Thymus (tissue), 11 donors: ENCODE measurements around the gene HOXC10. TPM values are rescaled to one million over a fixed set of nuclear protein-coding genes. Genes with fewer than 3 reads are reported as not detected.

ENCODE experiments used
- DNase-seq, 9 donors: peaks; one replicate each; pipeline ENCODE4 v3.0.0-alpha.2; 2013; ENCODE audit warnings: low spot score in 9 of 9, low read depth in 6 of 9, missing footprints in 1 of 9
- H3K27ac ChIP-seq, 2 donors: one replicate each; pipeline ENCODE4 v1.5.1; 2013; ENCODE audit warnings: control low read depth in 1 of 2, low read depth in 1 of 2, low read length in 1 of 2, mild to moderate bottlenecking in 1 of 2, moderate library complexity in 1 of 2
- H3K27me3 ChIP-seq, 2 donors: one replicate each; pipeline ENCODE4 v1.5.1; 2013; ENCODE audit warnings: low read length in 1 of 2; ENCODE audit not compliant: control insufficient read depth in 2 of 2, insufficient read depth in 1 of 2
- H3K36me3 ChIP-seq, 2 donors: one replicate each; pipeline ENCODE4 v1.5.1; 2013; ENCODE audit warnings: low read length in 1 of 2, mild to moderate bottlenecking in 1 of 2, moderate library complexity in 1 of 2; ENCODE audit not compliant: control insufficient read depth in 2 of 2, insufficient read depth in 2 of 2
- H3K4me1 ChIP-seq, 2 donors: one replicate each; pipeline ENCODE4 v1.5.1; 2013; ENCODE audit warnings: low read length in 2 of 2; ENCODE audit not compliant: control insufficient read depth in 2 of 2, insufficient read depth in 2 of 2
- H3K4me3 ChIP-seq, 2 donors: one replicate each; pipeline ENCODE4 v1.5.1; 2013; ENCODE audit warnings: low read length in 2 of 2, control low read depth in 1 of 2, mild to moderate bottlenecking in 1 of 2
- H3K9me3 ChIP-seq, 2 donors: one replicate each; pipeline ENCODE4 v1.5.1; 2013; ENCODE audit warnings: low read length in 1 of 2, mild to moderate bottlenecking in 1 of 2; ENCODE audit not compliant: control insufficient read depth in 2 of 2, insufficient read depth in 1 of 2
- WGBS: extraction: QIAGEN DNeasy Blood & Tissue Kit; methylation state at CpG from one replicate; pipeline ENCODE4 v1.1.7; 2013; 5-methylcytosine and 5-hydroxymethylcytosine counted together
- polyA plus RNA-seq: library from polyadenylated mRNA; stranded (reverse); fragments of 200-250 nt; gene quantifications from one replicate; pipeline ENCODE4 v1.2.3, GENCODE V29; 2013
- total RNA-seq: library from RNA; stranded (reverse); fragments of 120-200 nt; gene quantifications from one replicate; pipeline ENCODE4 v1.2.4, GENCODE V29; 2013
- donor health status: healthy.

Gene HOXC10
- total and polyA plus RNA-seq, 2 donors = 0.14 TPM; not detected in 1

DNA sequence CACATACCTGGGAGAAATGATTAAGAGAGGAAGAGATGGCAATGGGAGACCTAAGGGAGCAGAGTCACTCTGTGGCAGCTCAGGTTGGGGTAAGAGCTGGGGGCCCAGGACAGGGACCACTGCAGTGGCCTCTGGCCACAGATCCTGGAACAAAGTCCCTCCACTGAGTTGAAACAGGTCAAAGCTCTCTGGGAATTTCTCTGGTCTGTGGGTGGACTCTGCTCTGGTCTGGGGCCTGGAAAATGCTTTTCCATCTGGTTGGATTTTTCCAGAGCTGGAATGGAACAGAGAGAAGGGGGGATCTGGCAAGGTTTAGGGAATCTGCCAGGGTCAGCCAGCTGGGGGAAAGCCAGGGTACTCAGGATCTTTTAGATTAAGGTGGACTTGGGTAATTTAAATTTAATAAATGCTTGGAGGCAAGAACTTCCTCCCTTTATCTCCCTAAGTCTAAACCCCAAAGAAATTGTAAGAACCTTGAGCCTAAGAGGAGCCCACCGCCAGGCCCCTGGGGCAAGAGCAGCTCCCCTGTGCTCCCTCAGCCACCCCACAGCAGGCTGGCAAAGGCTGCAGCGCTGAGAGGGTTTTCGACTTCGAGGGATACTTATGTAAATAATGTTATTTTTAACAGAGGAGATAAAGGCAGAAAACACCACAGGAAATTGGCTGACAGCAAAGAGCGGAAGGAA lies 3.7 kb downstream of the HOXC10 start:
- DNase-seq = no peak
- Histone ChIP-seq H3K4me1 (peaks cover 2 to 4% of the 10 kb centered on the region in 2 donors), H3K36me3 (no peaks in the 10 kb centered on the region), H3K4me3 (no peak overlapping the region), H3K27ac (no peak overlapping the region), H3K9me3 (peaks cover 4 to 6% of the 10 kb centered on the region in 2 donors), H3K27me3 (peaks cover 94 to 100% of the 10 kb centered on the region in 2 donors)
- WGBS = 5% methylated on average over 5 of the region's 5 CpGs

DNA sequence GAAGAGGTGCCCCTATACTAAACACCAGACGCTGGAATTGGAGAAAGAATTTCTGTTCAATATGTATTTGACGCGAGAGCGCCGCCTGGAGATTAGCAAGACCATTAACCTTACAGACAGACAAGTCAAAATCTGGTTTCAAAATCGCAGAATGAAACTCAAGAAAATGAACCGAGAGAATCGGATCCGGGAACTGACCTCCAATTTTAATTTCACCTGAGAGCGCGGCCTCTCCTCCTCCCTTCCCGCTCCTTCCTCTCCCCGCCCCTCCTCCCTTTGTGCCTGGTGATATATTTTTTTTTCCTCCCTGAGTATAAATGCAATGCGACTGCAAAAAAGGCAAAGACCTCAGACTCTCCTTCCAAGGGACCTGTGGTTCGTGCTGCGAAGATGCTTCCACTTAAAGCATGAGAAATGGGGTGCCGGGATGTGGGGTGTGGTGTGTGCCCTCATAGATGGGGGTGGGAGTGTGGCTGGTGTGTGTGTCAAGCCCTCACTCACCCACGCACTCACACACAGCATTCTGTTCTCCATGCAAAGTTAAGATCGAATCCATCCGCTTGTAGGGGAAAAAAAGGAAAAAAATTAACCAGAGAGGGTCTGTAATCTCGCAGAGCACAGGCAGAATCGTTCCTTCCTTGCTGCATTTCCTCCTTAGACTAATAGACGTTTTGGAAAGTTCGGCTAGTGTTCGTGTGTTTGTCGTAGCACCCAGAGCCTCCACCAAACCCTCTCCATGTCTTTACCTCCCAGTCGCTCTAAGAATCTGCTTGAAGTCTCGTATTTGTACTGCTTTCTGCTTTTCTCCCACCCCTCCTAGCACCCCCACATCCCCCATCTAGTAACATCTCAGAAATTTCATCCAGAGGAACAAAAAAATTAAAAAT lies 4.5 kb downstream of the HOXC10 start:
- Histone ChIP-seq H3K27me3 (peaks cover 90 to 100% of the 10 kb centered on the region in 2 donors), H3K36me3 (no peaks in the 10 kb centered on the region), H3K4me3 (no peak overlapping the region), H3K9me3 (peaks cover 4 to 9% of the 10 kb centered on the region in 2 donors), H3K4me1 (peaks cover 2 to 4% of the 10 kb centered on the region in 2 donors), H3K27ac (no peak overlapping the region)
- peak in 1 of 9 donors; percentile 46 for DNase-seq
- WGBS = 5% methylated on average over 28 of the region's 28 CpGs

DNA sequence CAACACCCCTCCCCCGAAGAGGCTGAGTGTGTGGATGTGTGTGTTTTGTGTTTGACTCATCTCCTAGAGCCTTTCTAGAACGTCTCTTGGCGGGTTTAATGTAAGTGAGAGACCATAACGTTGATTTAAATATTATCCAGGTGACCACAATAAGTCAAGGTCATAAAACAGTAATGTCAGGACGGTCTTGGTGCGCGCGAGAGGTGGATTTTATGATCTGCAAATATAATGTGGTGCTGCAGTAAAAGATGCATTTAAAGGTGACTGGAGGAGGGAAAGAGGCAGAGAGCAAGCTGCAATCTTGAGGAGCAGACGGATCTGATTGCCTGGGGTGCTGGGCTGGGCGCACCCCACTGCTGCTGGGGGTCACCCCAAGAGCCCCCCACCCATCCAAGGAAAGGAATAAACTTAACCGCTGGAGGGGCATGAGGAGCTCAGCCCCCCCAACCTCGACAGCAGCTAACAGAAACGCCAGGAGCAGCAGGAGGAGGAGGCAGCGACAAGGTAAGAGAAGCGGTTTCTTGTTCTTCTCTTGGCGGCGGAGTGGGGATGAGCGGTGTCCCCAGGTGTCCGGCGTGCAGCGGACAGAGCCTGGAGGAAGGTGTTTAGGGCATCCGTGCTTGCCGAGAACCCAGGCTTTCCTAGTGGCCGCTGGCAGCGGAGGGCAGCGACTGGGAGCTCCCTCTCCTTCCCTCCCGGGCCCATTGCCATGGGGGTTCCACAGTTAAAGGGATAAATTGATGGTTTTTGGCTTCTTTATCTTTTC lies 5.5 kb downstream of the HOXC10 start:
- 11% methylated on average over 27 of the region's 27 CpGs for WGBS
- no peaks in the 10 kb centered on the region for H3K36me3 ChIP-seq
- H3K27me3 ChIP-seq = peaks cover 90 to 100% of the 10 kb centered on the region in 2 donors
- no peak overlapping the region for H3K4me3 ChIP-seq
- peaks cover 3 to 14% of the 10 kb centered on the region in 2 donors for H3K9me3 ChIP-seq
- H3K4me1 ChIP-seq = peaks cover 0 to 10% of the 10 kb centered on the region in 2 donors
- H3K27ac ChIP-seq = no peak overlapping the region
- no peak for DNase-seq

DNA sequence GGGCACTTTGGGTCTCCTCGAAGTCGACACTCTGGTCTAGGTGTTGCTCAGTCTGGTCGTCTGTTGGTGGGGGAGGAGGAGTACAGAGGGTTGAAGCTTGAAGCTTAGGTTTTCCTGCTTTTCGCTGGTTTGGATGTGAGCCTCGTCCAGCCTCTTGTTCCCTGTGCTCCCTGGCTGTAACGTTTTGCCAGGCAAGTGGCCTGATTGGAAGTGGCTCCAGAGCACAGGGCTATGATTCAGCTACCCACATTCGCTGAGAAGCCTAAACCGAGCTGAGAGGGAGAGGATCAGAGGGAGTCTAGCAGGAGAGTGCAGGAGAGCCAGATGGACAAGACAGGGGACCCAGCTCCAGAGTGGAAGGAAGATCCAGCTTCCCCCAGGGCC lies 6.1 kb downstream of the HOXC10 start:
- no peak for DNase-seq
- H3K4me1 ChIP-seq = peaks cover 0 to 12% of the 10 kb centered on the region in 2 donors
- WGBS = 3% methylated on average over 8 of the region's 8 CpGs
- H3K9me3 ChIP-seq = peaks cover 1 to 14% of the 10 kb centered on the region in 2 donors
- H3K27ac ChIP-seq = no peak overlapping the region
- H3K4me3 ChIP-seq = no peak overlapping the region
- no peaks in the 10 kb centered on the region for H3K36me3 ChIP-seq
- peaks cover 89 to 100% of the 10 kb centered on the region in 2 donors for H3K27me3 ChIP-seq

GRCh38 chr12:53992377-53992889 lies 7.5 kb downstream of the HOXC10 start:
- peaks cover 1 to 24% of the 10 kb centered on the region in 2 donors for H3K9me3 ChIP-seq
- no peak overlapping the region for H3K4me3 ChIP-seq
- 28% methylated on average over 7 of the region's 7 CpGs for WGBS
- H3K4me1 ChIP-seq = peaks cover 0 to 16% of the 10 kb centered on the region in 2 donors
- H3K27me3 ChIP-seq = peaks cover 88 to 100% of the 10 kb centered on the region in 2 donors
- no peak overlapping the region for H3K27ac ChIP-seq
- H3K36me3 ChIP-seq = no peaks in the 10 kb centered on the region
- no peak for DNase-seq

GRCh38 chr12:53993162-53994008 lies 8.4 kb downstream of the HOXC10 start:
- Histone ChIP-seq H3K4me1 (peaks cover 0 to 16% of the 10 kb centered on the region in 2 donors), H3K9me3 (peaks cover 1 to 24% of the 10 kb centered on the region in 2 donors), H3K27me3 (peaks cover 87 to 100% of the 10 kb centered on the region in 2 donors), H3K36me3 (no peaks in the 10 kb centered on the region), H3K27ac (no peak overlapping the region), H3K4me3 (no peak overlapping the region)
- DNase-seq = no peak
- 32% methylated on average over 18 of the region's 18 CpGs for WGBS

DNA sequence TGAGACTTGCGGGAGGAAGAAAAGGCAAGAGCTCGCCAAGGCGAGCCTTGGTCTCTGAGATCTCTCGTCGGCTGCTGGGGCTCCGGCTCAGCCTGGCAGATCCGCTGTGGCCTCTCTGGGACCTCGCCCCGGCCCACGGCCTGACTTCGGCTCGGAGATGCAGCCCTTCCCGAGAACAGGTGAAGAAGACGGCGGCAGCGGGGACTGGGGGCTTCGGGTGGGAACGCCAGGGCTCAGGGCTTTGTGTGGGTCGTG lies 9.0 kb downstream of the HOXC10 start:
- Histone ChIP-seq H3K36me3 (no peaks in the 10 kb centered on the region), H3K27ac (no peak overlapping the region), H3K27me3 (peaks cover 86 to 100% of the 10 kb centered on the region in 2 donors), H3K4me3 (no peak overlapping the region), H3K4me1 (peaks cover 0 to 14% of the 10 kb centered on the region in 2 donors), H3K9me3 (peaks cover 1 to 24% of the 10 kb centered on the region in 2 donors)
- WGBS = 7% methylated on average over 19 of the region's 19 CpGs
- DNase-seq = no peak

DNA sequence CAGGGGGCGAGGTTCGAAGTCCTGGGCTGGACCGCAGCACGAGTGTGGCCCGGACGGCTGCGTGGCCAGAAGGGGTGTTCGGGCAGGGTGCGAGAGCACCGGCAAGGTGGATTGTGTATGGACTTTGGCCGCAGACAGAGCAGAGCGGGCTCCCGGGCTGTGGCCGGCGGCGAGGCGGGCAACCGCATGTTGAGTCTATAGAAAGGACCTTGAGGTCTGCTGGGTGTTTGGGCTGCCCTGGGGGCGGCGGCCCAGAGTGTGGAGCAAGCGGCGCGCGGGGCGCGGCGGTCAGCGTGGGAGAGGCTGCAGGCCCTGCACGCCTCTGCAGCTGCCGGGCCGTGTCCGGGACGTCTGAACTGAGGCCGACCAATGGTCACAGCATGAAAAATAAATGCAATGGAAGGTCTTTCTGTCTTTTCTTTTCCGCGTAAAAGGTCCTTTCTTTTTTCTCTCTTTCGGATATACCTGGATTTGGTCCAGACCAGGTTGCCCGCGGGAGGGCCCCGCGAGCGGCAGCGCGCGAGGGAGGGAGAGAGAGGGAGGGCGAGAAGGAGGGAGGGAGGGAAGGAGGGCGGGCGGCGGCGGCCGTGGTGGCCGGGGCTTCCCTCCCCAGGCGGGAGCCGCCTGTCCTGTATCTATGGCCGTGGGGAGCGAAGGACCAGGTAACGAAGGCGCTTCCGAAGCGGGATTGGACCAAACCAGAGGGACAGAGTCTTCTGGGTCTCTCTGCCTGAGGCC lies 9.5 kb downstream of the HOXC10 start:
- H3K4me3 ChIP-seq = no peak overlapping the region

More for the DNA sequence above, 9.5 kb downstream of the HOXC10 start:
- H3K27me3 ChIP-seq = peaks cover 82 to 100% of the 10 kb centered on the region in 2 donors
- 7% methylated on average over 60 of the region's 60 CpGs for WGBS
- no peaks in the 10 kb centered on the region for H3K36me3 ChIP-seq
- DNase-seq = no peak
- peaks cover 0 to 12% of the 10 kb centered on the region in 2 donors for H3K4me1 ChIP-seq
- H3K9me3 ChIP-seq = peaks cover 0 to 24% of the 10 kb centered on the region in 2 donors
- H3K27ac ChIP-seq = no peak overlapping the region
